Cortex of kidney (tissue), 1 donor: Measurements from ENCODE around the gene CD7.

Source experiments
- DNase-seq: peaks from one replicate; lab custom pipeline; 2025; lab: John Stamatoyannopoulos, UW

CD7 gene

GRCh38 chr17:82278786-82279391 is 38.5 kb downstream of the CD7 start:
- no peak for DNase-seq

- DNase-seq: no peak
Measured at GRCh38 chr17:82278308-82278707, 39.1 kb downstream of the CD7 start.

- no peak for DNase-seq
Measured at GRCh38 chr17:82277851-82278250, 39.6 kb downstream of the CD7 start.

GRCh38 chr17:82276938-82277337 is 40.5 kb downstream of the CD7 start:
- DNase-seq: no peak

GRCh38 chr17:82275326-82275725 is 42.1 kb downstream of the CD7 start:
- no peak for DNase-seq

GRCh38 chr17:82274134-82275020 is 43.0 kb downstream of the CD7 start:
- no peak for DNase-seq

GRCh38 chr17:82273327-82274133 is 43.9 kb downstream of the CD7 start, which contains the start of gene CSNK1D:
TSS of gene CSNK1D (minus strand) at chr17:82273700. CDS start at chr17:82273381, 319 bp downstream.
- no peak for DNase-seq

GRCh38 chr17:82272495-82273326 is 44.7 kb downstream of the CD7 start:
- no peak for DNase-seq

- no peak for DNase-seq
Measured at GRCh38 chr17:82271401-82271800, 46.0 kb downstream of the CD7 start.

GRCh38 chr17:82270651-82271050 is 46.8 kb downstream of the CD7 start:
- no peak for DNase-seq

- DNase-seq: no peak
Measured at GRCh38 chr17:82269882-82270500, 47.4 kb downstream of the CD7 start.

- DNase-seq: no peak
Measured at GRCh38 chr17:82269138-82269881, 48.1 kb downstream of the CD7 start.

GRCh38 chr17:82267575-82268379 is 49.6 kb downstream of the CD7 start:
- DNase-seq: no peak

GRCh38 chr17:82266142-82266541 is 51.3 kb downstream of the CD7 start:
- DNase-seq: no peak
